ENCODE measurements around the gene NR5A1. TPM values are rescaled to one million over a fixed set of nuclear protein-coding genes. Genes with fewer than 3 reads are reported as not detected.

The NR5A1 gene
- total RNA-seq, 1 experiment from 2014 or later: 0.64 TPM

DNA sequence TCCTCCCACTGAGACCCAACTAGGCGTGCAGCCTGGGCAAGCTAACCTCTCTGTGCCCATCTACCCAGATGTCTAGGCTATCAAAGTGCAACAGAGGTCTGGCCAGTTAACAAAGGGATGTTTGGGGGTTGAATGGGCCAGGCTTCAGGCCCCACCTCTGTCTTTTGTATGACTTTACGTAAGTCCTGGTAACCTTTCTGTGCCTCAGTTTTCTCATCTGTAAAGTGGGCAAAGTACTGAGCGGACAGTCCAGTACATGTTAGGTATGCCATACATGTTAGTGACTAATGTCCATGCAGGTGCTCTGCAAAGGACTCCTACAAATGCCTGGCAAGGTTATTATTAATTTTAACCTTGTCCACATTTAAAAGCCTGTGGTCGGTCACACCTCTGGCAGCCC lies 14.0 kb downstream of the NR5A1 start:
- ChIA-PET CTCF (no interaction called here), RAD21 (ENCODE audit: low non-redundant PET in 1 of 2, low total read pairs in 2 of 2, uncharacterized antibody in 2 of 2, unreplicated experiment in 2 of 2) (no interaction called here), POLR2A (no interaction called here)
- H3K79me2 ChIP-seq (ENCODE audit: insufficient read depth, low read length): no peaks in the 10 kb centered on the region
- no peak overlapping the region for H2AFZ ChIP-seq (ENCODE audit: low read depth, low read length, poor library complexity, severe bottlenecking)
- H3K27me3 ChIP-seq (ENCODE audit: insufficient read depth, low read length): no peaks in the 10 kb centered on the region
- no peak overlapping the region for H3K9ac ChIP-seq (ENCODE audit: low read length)
- no peaks in the 10 kb centered on the region for H3K9me2 ChIP-seq (ENCODE audit: insufficient read depth)
- BruUV-seq (replicated peaks): no TSS peak
- H3K36me3 ChIP-seq (ENCODE audit: control insufficient read depth in 1 of 2, insufficient read depth in 2 of 2, low read length in 2 of 2): no peaks in the 10 kb centered on the region
- H3K4me1 ChIP-seq (ENCODE audit: control insufficient read depth in 1 of 2, insufficient read depth in 2 of 2, low read length in 2 of 2): no peaks in the 10 kb centered on the region
- H3K9me3 ChIP-seq (ENCODE audit: control insufficient read depth in 1 of 2, insufficient read depth in 1 of 2, low read depth in 1 of 2, low read length in 2 of 2): no peaks in the 10 kb centered on the region
- DNase-seq (ENCODE audit: low read depth, low spot score): no peak
- H3K4me2 ChIP-seq (ENCODE audit: low read length): no peak overlapping the region
- intact Hi-C loops (cut with micrococcal nuclease): no loop called here
- TF ChIP-seq POLR2A (IDR thresholded peaks at IDR 0.05; ENCODE audit: borderline replicate concordance, extremely low read depth, insufficient read depth, insufficient read length) (no peak), ZFX (IDR thresholded peaks at IDR 0.05) (no peak), RAD21 (IDR thresholded peaks at IDR 0.05; ENCODE audit: low read depth) (no peak), CEBPB (IDR thresholded peaks at IDR 0.05; ENCODE audit: low read depth) (no peak), FOSL1 (IDR thresholded peaks at IDR 0.05; ENCODE audit: low read depth) (no peak), POLR2AphosphoS5 (IDR thresholded peaks at IDR 0.05; ENCODE audit: low read depth, low read length) (no peak), CBX3 (IDR thresholded peaks at IDR 0.05; ENCODE audit: low read depth) (no peak), EGR1 (IDR thresholded peaks at IDR 0.05; ENCODE audit: low read depth) (no peak), YY1 (IDR thresholded peaks at IDR 0.05; ENCODE audit: extremely low read depth, insufficient replicate concordance, low read depth, low read length) (no peak), TCF7L2 (IDR thresholded peaks at IDR 0.05; ENCODE audit: borderline replicate concordance, extremely low read depth, insufficient read depth, insufficient read length) (no peak), ZNF274 (IDR thresholded peaks at IDR 0.05; ENCODE audit: low read depth, low read length) (no peak)
- TF ChIP-seq, protein P1, sequence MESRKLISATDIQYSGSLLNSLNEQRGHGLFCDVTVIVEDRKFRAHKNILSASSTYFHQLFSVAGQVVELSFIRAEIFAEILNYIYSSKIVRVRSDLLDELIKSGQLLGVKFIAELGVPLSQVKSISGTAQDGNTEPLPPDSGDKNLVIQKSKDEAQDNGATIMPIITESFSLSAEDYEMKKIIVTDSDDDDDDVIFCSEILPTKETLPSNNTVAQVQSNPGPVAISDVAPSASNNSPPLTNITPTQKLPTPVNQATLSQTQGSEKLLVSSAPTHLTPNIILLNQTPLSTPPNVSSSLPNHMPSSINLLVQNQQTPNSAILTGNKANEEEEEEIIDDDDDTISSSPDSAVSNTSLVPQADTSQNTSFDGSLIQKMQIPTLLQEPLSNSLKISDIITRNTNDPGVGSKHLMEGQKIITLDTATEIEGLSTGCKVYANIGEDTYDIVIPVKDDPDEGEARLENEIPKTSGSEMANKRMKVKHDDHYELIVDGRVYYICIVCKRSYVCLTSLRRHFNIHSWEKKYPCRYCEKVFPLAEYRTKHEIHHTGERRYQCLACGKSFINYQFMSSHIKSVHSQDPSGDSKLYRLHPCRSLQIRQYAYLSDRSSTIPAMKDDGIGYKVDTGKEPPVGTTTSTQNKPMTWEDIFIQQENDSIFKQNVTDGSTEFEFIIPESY (IDR thresholded peaks at IDR 0.05; ENCODE audit: extremely low read depth, insufficient replicate concordance, low read length): no peak
- TF ChIP-seq, protein P2, sequence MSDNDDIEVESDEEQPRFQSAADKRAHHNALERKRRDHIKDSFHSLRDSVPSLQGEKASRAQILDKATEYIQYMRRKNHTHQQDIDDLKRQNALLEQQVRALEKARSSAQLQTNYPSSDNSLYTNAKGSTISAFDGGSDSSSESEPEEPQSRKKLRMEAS (IDR thresholded peaks at IDR 0.05): no peak
- TF ChIP-seq, protein P3, sequence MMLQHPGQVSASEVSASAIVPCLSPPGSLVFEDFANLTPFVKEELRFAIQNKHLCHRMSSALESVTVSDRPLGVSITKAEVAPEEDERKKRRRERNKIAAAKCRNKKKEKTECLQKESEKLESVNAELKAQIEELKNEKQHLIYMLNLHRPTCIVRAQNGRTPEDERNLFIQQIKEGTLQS (IDR thresholded peaks at IDR 0.05): no peak
- TF ChIP-seq, protein P4, sequence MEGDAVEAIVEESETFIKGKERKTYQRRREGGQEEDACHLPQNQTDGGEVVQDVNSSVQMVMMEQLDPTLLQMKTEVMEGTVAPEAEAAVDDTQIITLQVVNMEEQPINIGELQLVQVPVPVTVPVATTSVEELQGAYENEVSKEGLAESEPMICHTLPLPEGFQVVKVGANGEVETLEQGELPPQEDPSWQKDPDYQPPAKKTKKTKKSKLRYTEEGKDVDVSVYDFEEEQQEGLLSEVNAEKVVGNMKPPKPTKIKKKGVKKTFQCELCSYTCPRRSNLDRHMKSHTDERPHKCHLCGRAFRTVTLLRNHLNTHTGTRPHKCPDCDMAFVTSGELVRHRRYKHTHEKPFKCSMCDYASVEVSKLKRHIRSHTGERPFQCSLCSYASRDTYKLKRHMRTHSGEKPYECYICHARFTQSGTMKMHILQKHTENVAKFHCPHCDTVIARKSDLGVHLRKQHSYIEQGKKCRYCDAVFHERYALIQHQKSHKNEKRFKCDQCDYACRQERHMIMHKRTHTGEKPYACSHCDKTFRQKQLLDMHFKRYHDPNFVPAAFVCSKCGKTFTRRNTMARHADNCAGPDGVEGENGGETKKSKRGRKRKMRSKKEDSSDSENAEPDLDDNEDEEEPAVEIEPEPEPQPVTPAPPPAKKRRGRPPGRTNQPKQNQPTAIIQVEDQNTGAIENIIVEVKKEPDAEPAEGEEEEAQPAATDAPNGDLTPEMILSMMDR (IDR thresholded peaks at IDR 0.05 in 2 of 3, conservative IDR thresholded peaks at IDR 0.05 in 1 of 3; ENCODE audit: borderline replicate concordance in 1 of 3, insufficient read depth in 1 of 3, low read depth in 2 of 3, low read length in 2 of 3): no peak
- no peak overlapping the region for H3K4me3 ChIP-seq (replicated peaks in 1 of 2; ENCODE audit: low read depth in 1 of 2, low read length in 2 of 2)
- H3K27ac ChIP-seq (ENCODE audit: low read depth, low read length): no peak overlapping the region
- no peaks in the 10 kb centered on the region for H4K20me1 ChIP-seq (ENCODE audit: insufficient read depth)
- ATAC-seq: no peak

All from HCT116 (cell line).